ENCODE data around the gene PTCD3.

- TF ChIP-seq CTCF (IDR thresholded peaks at IDR 0.05) (no peak), POLR2A (IDR thresholded peaks at IDR 0.05) (no peak)
These were observed 41.8 kb downstream of the PTCD3 start for GRCh38 chr2:86147793-86148192.
